HUES48 (cell line): ENCODE measurements around the gene OTUD1.

Source experiments
- H3K27ac ChIP-seq: one replicate; pipeline ENCODE4 v1.7.0; 2013; ENCODE audit warnings: low read depth, low read length, inconsistent platforms
- H3K27me3 ChIP-seq: 2 replicates; pipeline ENCODE4 v1.6.1; 2013; ENCODE audit warnings: mild to moderate bottlenecking, low read length; ENCODE audit not compliant: control insufficient read depth, insufficient read depth
- H3K36me3 ChIP-seq: 2 replicates; pipeline ENCODE4 v1.6.1; 2013; ENCODE audit warnings: low read length; ENCODE audit not compliant: control insufficient read depth, insufficient read depth
- H3K4me1 ChIP-seq: 2 replicates; pipeline ENCODE4 v1.6.1; 2013; ENCODE audit warnings: mild to moderate bottlenecking, low read length; ENCODE audit not compliant: control insufficient read depth, insufficient read depth
- H3K4me3 ChIP-seq: 2 replicates; pipeline ENCODE4 v1.5.1; 2013; ENCODE audit warnings: mild to moderate bottlenecking, low read depth, low read length
- H3K9ac ChIP-seq: 2 replicates; pipeline ENCODE4 v1.6.1; 2013; ENCODE audit warnings: mild to moderate bottlenecking, low read depth, low read length, moderate library complexity
- H3K9me3 ChIP-seq: 2 replicates; pipeline ENCODE4 v1.6.1; 2013; ENCODE audit warnings: low read length; ENCODE audit not compliant: control insufficient read depth, insufficient read depth

The OTUD1 gene

GRCh38 chr10:23467548-23467947, 28.7 kb downstream of the OTUD1 start:
- H3K4me1 ChIP-seq: peaks cover 9% of the 10 kb centered on the region; the same call in 1 of the 2 replicates
- no peak overlapping the region for H3K9ac ChIP-seq
- H3K4me3 ChIP-seq: no peak overlapping the region
- no peaks in the 10 kb centered on the region for H3K36me3 ChIP-seq
- no peak overlapping the region for H3K27ac ChIP-seq
- no peaks in the 10 kb centered on the region for H3K9me3 ChIP-seq
- H3K27me3 ChIP-seq: no peaks in the 10 kb centered on the region

DNA sequence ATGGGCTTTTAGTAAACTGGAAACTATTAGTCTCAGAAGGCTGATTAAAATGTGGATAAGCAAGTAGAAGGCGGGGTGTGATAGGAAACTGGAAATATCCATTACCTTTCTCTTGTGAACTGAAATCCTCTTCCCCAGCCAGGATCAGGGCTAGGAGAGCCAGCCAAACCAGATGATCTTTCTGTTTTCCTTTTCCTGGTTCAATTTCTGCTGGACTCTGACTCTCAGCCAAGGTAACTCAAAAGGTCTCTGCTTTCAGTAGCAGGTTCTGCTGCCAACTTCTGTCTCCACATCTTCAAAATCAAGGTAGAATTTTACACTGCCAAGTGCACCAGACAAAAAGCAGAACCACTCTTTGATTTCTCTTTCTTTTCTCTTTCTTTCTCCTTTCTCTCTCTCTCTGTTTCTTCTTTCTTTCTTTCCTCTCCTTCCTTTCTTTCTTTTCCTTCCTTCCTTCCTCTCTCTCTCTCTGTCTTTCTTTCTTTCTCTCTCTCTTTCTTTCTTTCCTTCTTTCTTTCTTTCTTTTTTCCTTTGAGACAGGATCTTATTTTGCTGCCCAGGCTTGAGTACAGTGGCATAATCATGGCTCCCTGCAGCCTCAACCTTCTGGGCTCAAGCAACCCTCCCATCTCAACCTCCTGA, 30.8 kb downstream of the OTUD1 start:
- Histone ChIP-seq H3K27ac (no peak overlapping the region), H3K4me3 (no peak overlapping the region), H3K27me3 (no peaks in the 10 kb centered on the region), H3K36me3 (no peaks in the 10 kb centered on the region), H3K9ac (no peak overlapping the region), H3K4me1 (peaks cover 9% of the 10 kb centered on the region; the same call in 1 of the 2 replicates), H3K9me3 (no peaks in the 10 kb centered on the region)

DNA sequence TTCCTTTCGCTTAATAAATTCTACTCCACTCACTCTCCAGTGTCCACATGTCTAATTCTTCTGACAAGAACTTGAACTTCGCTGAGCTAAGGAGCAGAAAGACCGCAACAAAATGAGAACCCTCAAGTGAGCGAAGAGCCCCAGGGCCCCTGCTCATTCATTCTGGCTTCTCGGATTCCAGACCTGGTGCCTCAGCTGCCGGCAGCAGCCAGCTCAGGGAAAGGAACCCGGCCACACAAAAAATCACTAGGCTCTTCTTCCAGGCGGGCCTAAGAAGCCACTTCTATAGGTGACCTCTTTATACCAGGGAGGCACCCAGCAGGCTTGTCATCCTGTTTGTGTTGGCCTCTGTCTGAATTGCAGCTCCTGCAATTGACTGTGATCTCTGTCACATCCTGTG, 33.3 kb downstream of the OTUD1 start:
- Histone ChIP-seq H3K4me1 (peaks cover 9% of the 10 kb centered on the region; the same call in 1 of the 2 replicates), H3K36me3 (no peaks in the 10 kb centered on the region), H3K27ac (no peak overlapping the region), H3K9ac (no peak overlapping the region), H3K9me3 (no peaks in the 10 kb centered on the region), H3K4me3 (no peak overlapping the region), H3K27me3 (no peaks in the 10 kb centered on the region)

- no peaks in the 10 kb centered on the region for H3K9me3 ChIP-seq
- no peak overlapping the region for H3K9ac ChIP-seq
- no peaks in the 10 kb centered on the region for H3K36me3 ChIP-seq
- no peaks in the 10 kb centered on the region for H3K27me3 ChIP-seq
- no peak overlapping the region for H3K27ac ChIP-seq
- no peak overlapping the region for H3K4me3 ChIP-seq
- peaks cover 9% of the 10 kb centered on the region; the same call in 1 of the 2 replicates for H3K4me1 ChIP-seq
Measured at GRCh38 chr10:23474081-23474480, 35.2 kb downstream of the OTUD1 start.

- Histone ChIP-seq H3K27me3 (no peaks in the 10 kb centered on the region), H3K9ac (no peak overlapping the region), H3K36me3 (no peaks in the 10 kb centered on the region), H3K27ac (no peak overlapping the region), H3K4me3 (no peak overlapping the region), H3K4me1 (peaks cover 9% of the 10 kb centered on the region; the same call in 1 of the 2 replicates), H3K9me3 (no peaks in the 10 kb centered on the region)
Measured at GRCh38 chr10:23474626-23475025, 35.8 kb downstream of the OTUD1 start.

DNA sequence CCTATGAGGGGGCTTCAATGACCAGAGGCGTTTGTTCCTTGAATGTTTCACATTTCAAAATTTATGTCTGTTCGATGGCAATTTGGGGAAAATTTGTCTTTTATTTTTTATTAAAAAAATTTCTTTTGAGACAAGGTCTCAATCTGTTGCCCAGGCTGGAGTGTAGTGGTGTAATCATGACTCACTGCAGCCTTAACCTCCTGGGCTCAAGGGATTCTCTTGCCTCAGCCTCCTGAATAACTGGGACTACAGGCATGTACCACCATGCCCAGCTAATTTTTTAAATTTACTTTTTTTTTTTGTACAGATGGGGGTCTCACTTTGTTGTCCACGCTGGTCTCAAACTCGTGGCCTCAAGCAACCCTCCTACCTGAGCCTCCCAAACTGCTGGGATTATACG, 39.7 kb downstream of the OTUD1 start:
- Histone ChIP-seq H3K9ac (no peak overlapping the region), H3K9me3 (no peaks in the 10 kb centered on the region), H3K27ac (no peak overlapping the region), H3K4me3 (no peak overlapping the region), H3K36me3 (no peaks in the 10 kb centered on the region), H3K27me3 (no peaks in the 10 kb centered on the region), H3K4me1 (no peaks in the 10 kb centered on the region)

GRCh38 chr10:23479798-23480473, 41.1 kb downstream of the OTUD1 start:
- Histone ChIP-seq H3K4me1 (no peaks in the 10 kb centered on the region), H3K36me3 (no peaks in the 10 kb centered on the region), H3K9ac (no peak overlapping the region), H3K27ac (no peak overlapping the region), H3K27me3 (no peaks in the 10 kb centered on the region), H3K4me3 (no peak overlapping the region), H3K9me3 (no peaks in the 10 kb centered on the region)

GRCh38 chr10:23481363-23481961, 42.6 kb downstream of the OTUD1 start:
- H3K4me3 ChIP-seq: no peak overlapping the region
- H3K9me3 ChIP-seq: no peaks in the 10 kb centered on the region
- H3K36me3 ChIP-seq: no peaks in the 10 kb centered on the region
- no peak overlapping the region for H3K27ac ChIP-seq
- no peaks in the 10 kb centered on the region for H3K27me3 ChIP-seq
- no peaks in the 10 kb centered on the region for H3K4me1 ChIP-seq
- H3K9ac ChIP-seq: no peak overlapping the region

DNA sequence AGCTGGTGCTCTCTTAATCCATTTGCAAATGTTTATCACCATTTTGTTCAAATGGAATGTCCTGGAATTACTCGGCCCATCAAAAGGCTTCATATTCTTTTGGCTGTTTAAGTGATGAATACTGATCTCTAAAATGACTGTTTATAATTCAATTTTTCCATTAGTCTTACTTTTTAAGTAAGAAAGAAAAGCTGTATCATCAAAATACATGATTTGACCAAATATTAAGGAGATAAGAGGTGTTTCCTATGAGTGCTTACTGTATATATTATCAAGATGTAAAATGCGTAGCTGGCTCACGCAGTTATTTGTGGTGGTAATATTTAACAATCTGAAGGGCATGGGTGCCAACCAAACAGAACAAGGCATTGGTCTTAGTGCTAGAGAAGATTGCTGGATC, 51.2 kb downstream of the OTUD1 start:
- no peaks in the 10 kb centered on the region for H3K9me3 ChIP-seq
- H3K36me3 ChIP-seq: no peaks in the 10 kb centered on the region
- H3K27me3 ChIP-seq: no peaks in the 10 kb centered on the region
- H3K4me1 ChIP-seq: no peaks in the 10 kb centered on the region
- no peak overlapping the region for H3K4me3 ChIP-seq
- no peak overlapping the region for H3K9ac ChIP-seq
- no peak overlapping the region for H3K27ac ChIP-seq
